HCT116 (cell line): ENCODE results near the gene TOR1AIP2.

ENCODE experiments used
- POLR2A ChIP-seq: IDR thresholded peaks from 2 replicates; pipeline ENCODE4 v1.7.0; 2011; ENCODE audit warnings: borderline replicate concordance; ENCODE audit not compliant: insufficient read depth, insufficient read length; ENCODE audit errors: extremely low read depth
- POLR2AphosphoS5 ChIP-seq: IDR thresholded peaks from 2 replicates; pipeline ENCODE4 v1.6.1; 2011; ENCODE audit warnings: mild to moderate bottlenecking, low read depth, low read length, moderate library complexity
- RAD21 ChIP-seq: IDR thresholded peaks from 2 replicates; pipeline ENCODE4 v1.6.1; 2012; ENCODE audit warnings: low read depth, mild to moderate bottlenecking
- SIN3A ChIP-seq: IDR thresholded peaks from 2 replicates; pipeline ENCODE4 v1.6.1; 2012; ENCODE audit warnings: low read depth
- SP1 ChIP-seq: IDR thresholded peaks from 2 replicates; pipeline ENCODE4 v1.6.1; 2012; ENCODE audit warnings: low read depth
- TCF7L2 ChIP-seq: IDR thresholded peaks from 2 replicates; pipeline ENCODE4 v1.7.0; 2011; ENCODE audit warnings: borderline replicate concordance, inconsistent platforms; ENCODE audit not compliant: insufficient read depth, insufficient read length; ENCODE audit errors: extremely low read depth
- YY1 ChIP-seq: IDR thresholded peaks from 2 replicates; pipeline ENCODE4 v1.6.1; 2011; ENCODE audit warnings: low read length, low read depth, moderate library complexity, mild to moderate bottlenecking; ENCODE audit not compliant: insufficient replicate concordance; ENCODE audit errors: extremely low read depth
- ZNF274 ChIP-seq: fragments of 200-500 bp; sonication (Bioruptor generic); IDR thresholded peaks from 2 replicates; pipeline ENCODE4 v1.6.1; 2014; ENCODE audit warnings: mild to moderate bottlenecking, low read depth, low read length, inconsistent platforms
- TF ChIP-seq, protein P1 (sequence below), 3 experiments: fragments of 200-600 bp in 1 of 3; sonication (generic) in 1 of 3; IDR thresholded peaks in 2 of 3; conservative IDR thresholded peaks in 1 of 3; 2 replicates each; pipeline ENCODE4 v1.5.1; 2012 to 2017; ENCODE audit warnings: low read depth in 2 of 3, low read length in 2 of 3, antibody characterized with exemption in 1 of 3, borderline replicate concordance in 1 of 3, control low read depth in 1 of 3, mild to moderate bottlenecking in 1 of 3, mixed read lengths in 1 of 3, mixed run types in 1 of 3, moderate library complexity in 1 of 3; ENCODE audit not compliant: insufficient read depth in 1 of 3
- TF ChIP-seq, protein P2 (sequence below): IDR thresholded peaks from 2 replicates; pipeline ENCODE4 v1.6.1; 2012; ENCODE audit warnings: low read depth
- TF ChIP-seq, protein P3 (sequence below): IDR thresholded peaks from 2 replicates; pipeline ENCODE4 v1.6.1; 2012

GRCh38 chr1:179800481-179800880, 77.1 kb downstream of the TOR1AIP2 start:
- no peak for TF ChIP-seq RAD21
- TF ChIP-seq, protein P1, sequence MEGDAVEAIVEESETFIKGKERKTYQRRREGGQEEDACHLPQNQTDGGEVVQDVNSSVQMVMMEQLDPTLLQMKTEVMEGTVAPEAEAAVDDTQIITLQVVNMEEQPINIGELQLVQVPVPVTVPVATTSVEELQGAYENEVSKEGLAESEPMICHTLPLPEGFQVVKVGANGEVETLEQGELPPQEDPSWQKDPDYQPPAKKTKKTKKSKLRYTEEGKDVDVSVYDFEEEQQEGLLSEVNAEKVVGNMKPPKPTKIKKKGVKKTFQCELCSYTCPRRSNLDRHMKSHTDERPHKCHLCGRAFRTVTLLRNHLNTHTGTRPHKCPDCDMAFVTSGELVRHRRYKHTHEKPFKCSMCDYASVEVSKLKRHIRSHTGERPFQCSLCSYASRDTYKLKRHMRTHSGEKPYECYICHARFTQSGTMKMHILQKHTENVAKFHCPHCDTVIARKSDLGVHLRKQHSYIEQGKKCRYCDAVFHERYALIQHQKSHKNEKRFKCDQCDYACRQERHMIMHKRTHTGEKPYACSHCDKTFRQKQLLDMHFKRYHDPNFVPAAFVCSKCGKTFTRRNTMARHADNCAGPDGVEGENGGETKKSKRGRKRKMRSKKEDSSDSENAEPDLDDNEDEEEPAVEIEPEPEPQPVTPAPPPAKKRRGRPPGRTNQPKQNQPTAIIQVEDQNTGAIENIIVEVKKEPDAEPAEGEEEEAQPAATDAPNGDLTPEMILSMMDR (IDR thresholded peaks at IDR 0.05 in 2 of 3, conservative IDR thresholded peaks at IDR 0.05 in 1 of 3; ENCODE audit: borderline replicate concordance in 1 of 3, insufficient read depth in 1 of 3, low read depth in 2 of 3, low read length in 2 of 3): no peak
- no peak for TF ChIP-seq ZNF274
- no peak for TF ChIP-seq TCF7L2
- no peak for TF ChIP-seq POLR2AphosphoS5
- no peak for TF ChIP-seq SIN3A
- TF ChIP-seq SP1: no peak
- TF ChIP-seq, protein P2, sequence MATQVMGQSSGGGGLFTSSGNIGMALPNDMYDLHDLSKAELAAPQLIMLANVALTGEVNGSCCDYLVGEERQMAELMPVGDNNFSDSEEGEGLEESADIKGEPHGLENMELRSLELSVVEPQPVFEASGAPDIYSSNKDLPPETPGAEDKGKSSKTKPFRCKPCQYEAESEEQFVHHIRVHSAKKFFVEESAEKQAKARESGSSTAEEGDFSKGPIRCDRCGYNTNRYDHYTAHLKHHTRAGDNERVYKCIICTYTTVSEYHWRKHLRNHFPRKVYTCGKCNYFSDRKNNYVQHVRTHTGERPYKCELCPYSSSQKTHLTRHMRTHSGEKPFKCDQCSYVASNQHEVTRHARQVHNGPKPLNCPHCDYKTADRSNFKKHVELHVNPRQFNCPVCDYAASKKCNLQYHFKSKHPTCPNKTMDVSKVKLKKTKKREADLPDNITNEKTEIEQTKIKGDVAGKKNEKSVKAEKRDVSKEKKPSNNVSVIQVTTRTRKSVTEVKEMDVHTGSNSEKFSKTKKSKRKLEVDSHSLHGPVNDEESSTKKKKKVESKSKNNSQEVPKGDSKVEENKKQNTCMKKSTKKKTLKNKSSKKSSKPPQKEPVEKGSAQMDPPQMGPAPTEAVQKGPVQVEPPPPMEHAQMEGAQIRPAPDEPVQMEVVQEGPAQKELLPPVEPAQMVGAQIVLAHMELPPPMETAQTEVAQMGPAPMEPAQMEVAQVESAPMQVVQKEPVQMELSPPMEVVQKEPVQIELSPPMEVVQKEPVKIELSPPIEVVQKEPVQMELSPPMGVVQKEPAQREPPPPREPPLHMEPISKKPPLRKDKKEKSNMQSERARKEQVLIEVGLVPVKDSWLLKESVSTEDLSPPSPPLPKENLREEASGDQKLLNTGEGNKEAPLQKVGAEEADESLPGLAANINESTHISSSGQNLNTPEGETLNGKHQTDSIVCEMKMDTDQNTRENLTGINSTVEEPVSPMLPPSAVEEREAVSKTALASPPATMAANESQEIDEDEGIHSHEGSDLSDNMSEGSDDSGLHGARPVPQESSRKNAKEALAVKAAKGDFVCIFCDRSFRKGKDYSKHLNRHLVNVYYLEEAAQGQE: no peak
- TF ChIP-seq YY1: no peak
- no peak for TF ChIP-seq POLR2A
- TF ChIP-seq, protein P3, sequence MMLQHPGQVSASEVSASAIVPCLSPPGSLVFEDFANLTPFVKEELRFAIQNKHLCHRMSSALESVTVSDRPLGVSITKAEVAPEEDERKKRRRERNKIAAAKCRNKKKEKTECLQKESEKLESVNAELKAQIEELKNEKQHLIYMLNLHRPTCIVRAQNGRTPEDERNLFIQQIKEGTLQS: no peak
